Measurements from ENCODE around the gene GNG7. TPM values are rescaled to one million over a fixed set of nuclear protein-coding genes. Genes with fewer than 3 reads are reported as not detected.

The GNG7 gene
- total and polyA plus RNA-seq, 2 donors (not counting 3 experiments of a cell fraction or from before 2014, with no cell fraction given), result 0.29 to 0.84 TPM

- no peaks in the 10 kb centered on the region for H3K9me1 ChIP-seq (replicated peaks; ENCODE audit: control insufficient read depth, extremely low read depth, insufficient read depth, low read length)
- DNase-seq (ENCODE audit: low read depth, low spot score) (no peak), FAIRE-seq (no peak)
- H3K79me2 ChIP-seq (ENCODE audit: control insufficient read depth, insufficient read depth, low read length), result no peaks in the 10 kb centered on the region
- intact Hi-C loops (cut with micrococcal nuclease), result no loop called here
- no peaks in the 10 kb centered on the region for H3K36me3 ChIP-seq (ENCODE audit: control insufficient read depth in 2 of 2, extremely low read depth in 1 of 2, insufficient read depth in 2 of 2, low read length in 2 of 2)
- dilution Hi-C loops (cut with MboI; ENCODE audit: extremely low pct_ligation_motif_present, low sequenced_read_pairs), result no loop called here
- H3K4me2 ChIP-seq (ENCODE audit: insufficient read depth, low read length), result no peak overlapping the region
- no peak overlapping the region for H3K27ac ChIP-seq (ENCODE audit: insufficient read depth, low read depth, low read length)
- H3K9ac ChIP-seq (replicated peaks; ENCODE audit: extremely low read depth, insufficient read depth, low read length), result no peak overlapping the region
- no peaks in the 10 kb centered on the region for H4K20me1 ChIP-seq (replicated peaks; ENCODE audit: control insufficient read depth, extremely low read depth, insufficient read depth, low read length)
- no peak overlapping the region for H3K4me3 ChIP-seq (replicated peaks in 1 of 3; ENCODE audit: insufficient read depth in 1 of 3, low read depth in 1 of 3, low read length in 3 of 3)
- CTCF ChIA-PET, result interaction anchor here (1.7 to 3.4 kb wide), 3 partner anchors 8 to 50 kb away, joined by 6 to 20 read pairs (median 7); no protein-coding TSS in a partner anchor
- H3K9me3 ChIP-seq (replicated peaks; ENCODE audit: control insufficient read depth, insufficient read depth, low read length), result peaks cover 2% of the 10 kb centered on the region
- POLR2A ChIA-PET, result interaction anchor here (1.7 to 1.8 kb wide), 2 partner anchors 10 to 153 kb away, joined by 8 to 13 read pairs; partner anchors contain the start of gene GADD45B
- TF ChIP-seq MAX (IDR thresholded peaks at IDR 0.05; ENCODE audit: insufficient read depth, insufficient read length) (no peak), GATA2 (IDR thresholded peaks at IDR 0.05; ENCODE audit: insufficient read depth, insufficient read length, low read depth, low read length) (no peak), FOS (IDR thresholded peaks at IDR 0.05; ENCODE audit: borderline replicate concordance, insufficient read depth, low read length) (no peak), MYC (IDR thresholded peaks at IDR 0.05; ENCODE audit: low read depth, low read length) (no peak), POLR2AphosphoS5 (IDR thresholded peaks at IDR 0.05; ENCODE audit: insufficient read depth, low read depth, low read length) (no peak), JUN (IDR thresholded peaks at IDR 0.05; ENCODE audit: borderline replicate concordance, insufficient read depth, insufficient read length, low read depth) (no peak)
- no peaks in the 10 kb centered on the region for H3K27me3 ChIP-seq (ENCODE audit: control insufficient read depth in 2 of 2, insufficient read depth in 2 of 2, low read length in 2 of 2)
- H3K4me1 ChIP-seq (ENCODE audit: control insufficient read depth, extremely low read depth, insufficient read depth, low read length), result peaks cover 20% of the 10 kb centered on the region
- no TSS peak for BruUV-seq (replicated peaks)
- no peak overlapping the region for H2AFZ ChIP-seq (ENCODE audit: low read depth, low read length)
These were observed 73.9 kb downstream of the GNG7 start for GRCh38 chr19:2628597-2628996.

GRCh38 chr19:2627855-2628254, 74.6 kb downstream of the GNG7 start:
- Histone ChIP-seq H3K9me3 (replicated peaks; ENCODE audit: control insufficient read depth, insufficient read depth, low read length) (peaks cover 2% of the 10 kb centered on the region), H4K20me1 (replicated peaks; ENCODE audit: control insufficient read depth, extremely low read depth, insufficient read depth, low read length) (no peaks in the 10 kb centered on the region), H3K36me3 (ENCODE audit: control insufficient read depth in 2 of 2, extremely low read depth in 1 of 2, insufficient read depth in 2 of 2, low read length in 2 of 2) (no peaks in the 10 kb centered on the region), H3K9me1 (replicated peaks; ENCODE audit: control insufficient read depth, extremely low read depth, insufficient read depth, low read length) (no peaks in the 10 kb centered on the region), H3K27ac (ENCODE audit: insufficient read depth, low read depth, low read length) (peak overlapping the region; percentile 93), H3K4me2 (ENCODE audit: insufficient read depth, low read length) (peak overlapping the region; percentile 25), H3K4me3 (replicated peaks in 1 of 3; ENCODE audit: insufficient read depth in 1 of 3, low read depth in 1 of 3, low read length in 3 of 3) (no peak overlapping the region), H2AFZ (ENCODE audit: low read depth, low read length) (no peak overlapping the region), H3K27me3 (ENCODE audit: control insufficient read depth in 2 of 2, insufficient read depth in 2 of 2, low read length in 2 of 2) (no peaks in the 10 kb centered on the region), H3K9ac (replicated peaks; ENCODE audit: extremely low read depth, insufficient read depth, low read length) (peak overlapping the region; percentile 41), H3K79me2 (ENCODE audit: control insufficient read depth, insufficient read depth, low read length) (no peaks in the 10 kb centered on the region), H3K4me1 (ENCODE audit: control insufficient read depth, extremely low read depth, insufficient read depth, low read length) (peaks cover 20% of the 10 kb centered on the region)
- CTCF ChIA-PET, result interaction anchor here (0.6 to 3.4 kb wide), 9 partner anchors 9 to 171 kb away, joined by 3 to 20 read pairs (median 5); partner anchors contain the start of genes GADD45B and LMNB2
- intact Hi-C loops (cut with micrococcal nuclease) (loop anchor here (1.0 to 2.0 kb wide), 2 partner anchors 10 to 87 kb away; no protein-coding TSS in a partner anchor), dilution Hi-C loops (cut with MboI; ENCODE audit: extremely low pct_ligation_motif_present, low sequenced_read_pairs) (no loop called here)
- FAIRE-seq (no peak), DNase-seq (ENCODE audit: low read depth, low spot score) (no peak)
- TF ChIP-seq GATA2 (IDR thresholded peaks at IDR 0.05; ENCODE audit: insufficient read depth, insufficient read length, low read depth, low read length) (peak; percentile 92), JUN (IDR thresholded peaks at IDR 0.05; ENCODE audit: borderline replicate concordance, insufficient read depth, insufficient read length, low read depth) (peak; percentile 28), POLR2A (IDR thresholded peaks at IDR 0.05; ENCODE audit: low read depth, low read length) (no peak)
- POLR2A ChIA-PET, result interaction anchor here (0.8 to 1.8 kb wide), 4 partner anchors 9 to 165 kb away, joined by 3 to 13 read pairs (median 6); partner anchors contain the start of gene GADD45B
- TSS peak; percentile 81 for BruUV-seq (replicated peaks)

Data from endothelial cell of umbilical vein (primary cell).